Activated B cell treated with CpG ODN at 0.5 μM for 24 hours (primary cell): Measurements from ENCODE around the gene GATAD2B. TPM values are rescaled to one million over a fixed set of nuclear protein-coding genes. Genes with fewer than 3 reads are reported as not detected.

Source experiments
- ATAC-seq: fragments of 200-7000 bp; cut with Tn5 transposase; one replicate; pipeline ENCODE4 v1.10.0; 2021; ENCODE audit warnings: low read depth, mild to moderate bottlenecking, moderate library complexity
- CTCF ChIA-PET: fragments of 350-600 bp; sonication (Branson Sonifier 250); formaldehyde crosslinking; loops from one replicate; lab custom pipeline; 2021; ENCODE audit warnings: antibody characterized with exemption; lab: Charles Lee
- POLR2A ChIA-PET: fragments of 350-600 bp; sonication (Branson Sonifier 250); formaldehyde crosslinking; loops from one replicate; lab custom pipeline; 2021; ENCODE audit warnings: antibody characterized with exemption; lab: Charles Lee
- DNase-seq: peaks from one replicate; pipeline ENCODE4 v3.0.0; 2022
- H3K27ac Mint-ChIP-seq: one replicate; pipeline ENCODE4 v1.8.0; 2020; ENCODE audit warnings: mixed read lengths
- H3K27me3 Mint-ChIP-seq: one replicate; pipeline ENCODE4 v1.8.0; 2021; ENCODE audit warnings: mixed read lengths
- H3K36me3 Mint-ChIP-seq: one replicate; pipeline ENCODE4 v1.8.0; 2021; ENCODE audit warnings: low read depth, mixed read lengths
- H3K4me1 Mint-ChIP-seq: one replicate; pipeline ENCODE4 v1.8.0; 2021; ENCODE audit warnings: mixed read lengths
- H3K4me3 Mint-ChIP-seq: one replicate; pipeline ENCODE4 v1.8.0; 2020; ENCODE audit warnings: mild to moderate bottlenecking, mixed read lengths
- H3K9me3 Mint-ChIP-seq: one replicate; pipeline ENCODE4 v1.8.0; 2020; ENCODE audit warnings: mixed read lengths
- intact Hi-C: fragments of 100-400 bp; cut with micrococcal nuclease; formaldehyde crosslinking; loops from one replicate; pipeline ENCODE4 v1.15.1; 2024
- total RNA-seq: library from RNA; stranded (reverse); gene quantifications from 2 replicates; pipeline ENCODE4 v1.2.3, GENCODE V29; 2022
- TF ChIP-seq, protein P1 (sequence below): fragments of 200-600 bp; IDR thresholded peaks from one replicate; pipeline ENCODE4 v1.8.0; 2022; ENCODE audit warnings: antibody characterized with exemption, mild to moderate bottlenecking

Gene GATAD2B
- total RNA-seq, 1 donor from 2014 or later: 86.3 TPM

- no peak overlapping the region for H3K27ac Mint-ChIP-seq
- H3K36me3 Mint-ChIP-seq: peaks cover 71% of the 10 kb centered on the region
- no peaks in the 10 kb centered on the region for H3K9me3 Mint-ChIP-seq
- no peak for ATAC-seq
- peaks cover 3% of the 10 kb centered on the region for H3K4me1 Mint-ChIP-seq
- intact Hi-C loops: no loop called here
- H3K27me3 Mint-ChIP-seq: no peaks in the 10 kb centered on the region
- no peak for DNase-seq
- ChIA-PET CTCF (interaction anchor here (0.6 kb wide), 1 partner anchor 137 kb away, joined by 3 read pairs; no protein-coding TSS in a partner anchor), POLR2A (interaction anchor here (1.1 kb wide), 1 partner anchor 129 kb away, joined by 4 read pairs; no protein-coding TSS in a partner anchor)
- no peak overlapping the region for H3K4me3 Mint-ChIP-seq
- TF ChIP-seq, protein P1, sequence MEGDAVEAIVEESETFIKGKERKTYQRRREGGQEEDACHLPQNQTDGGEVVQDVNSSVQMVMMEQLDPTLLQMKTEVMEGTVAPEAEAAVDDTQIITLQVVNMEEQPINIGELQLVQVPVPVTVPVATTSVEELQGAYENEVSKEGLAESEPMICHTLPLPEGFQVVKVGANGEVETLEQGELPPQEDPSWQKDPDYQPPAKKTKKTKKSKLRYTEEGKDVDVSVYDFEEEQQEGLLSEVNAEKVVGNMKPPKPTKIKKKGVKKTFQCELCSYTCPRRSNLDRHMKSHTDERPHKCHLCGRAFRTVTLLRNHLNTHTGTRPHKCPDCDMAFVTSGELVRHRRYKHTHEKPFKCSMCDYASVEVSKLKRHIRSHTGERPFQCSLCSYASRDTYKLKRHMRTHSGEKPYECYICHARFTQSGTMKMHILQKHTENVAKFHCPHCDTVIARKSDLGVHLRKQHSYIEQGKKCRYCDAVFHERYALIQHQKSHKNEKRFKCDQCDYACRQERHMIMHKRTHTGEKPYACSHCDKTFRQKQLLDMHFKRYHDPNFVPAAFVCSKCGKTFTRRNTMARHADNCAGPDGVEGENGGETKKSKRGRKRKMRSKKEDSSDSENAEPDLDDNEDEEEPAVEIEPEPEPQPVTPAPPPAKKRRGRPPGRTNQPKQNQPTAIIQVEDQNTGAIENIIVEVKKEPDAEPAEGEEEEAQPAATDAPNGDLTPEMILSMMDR: no peak
These were observed 106.4 kb downstream of the GATAD2B start for GRCh38 chr1:153816283-153816889.

DNA sequence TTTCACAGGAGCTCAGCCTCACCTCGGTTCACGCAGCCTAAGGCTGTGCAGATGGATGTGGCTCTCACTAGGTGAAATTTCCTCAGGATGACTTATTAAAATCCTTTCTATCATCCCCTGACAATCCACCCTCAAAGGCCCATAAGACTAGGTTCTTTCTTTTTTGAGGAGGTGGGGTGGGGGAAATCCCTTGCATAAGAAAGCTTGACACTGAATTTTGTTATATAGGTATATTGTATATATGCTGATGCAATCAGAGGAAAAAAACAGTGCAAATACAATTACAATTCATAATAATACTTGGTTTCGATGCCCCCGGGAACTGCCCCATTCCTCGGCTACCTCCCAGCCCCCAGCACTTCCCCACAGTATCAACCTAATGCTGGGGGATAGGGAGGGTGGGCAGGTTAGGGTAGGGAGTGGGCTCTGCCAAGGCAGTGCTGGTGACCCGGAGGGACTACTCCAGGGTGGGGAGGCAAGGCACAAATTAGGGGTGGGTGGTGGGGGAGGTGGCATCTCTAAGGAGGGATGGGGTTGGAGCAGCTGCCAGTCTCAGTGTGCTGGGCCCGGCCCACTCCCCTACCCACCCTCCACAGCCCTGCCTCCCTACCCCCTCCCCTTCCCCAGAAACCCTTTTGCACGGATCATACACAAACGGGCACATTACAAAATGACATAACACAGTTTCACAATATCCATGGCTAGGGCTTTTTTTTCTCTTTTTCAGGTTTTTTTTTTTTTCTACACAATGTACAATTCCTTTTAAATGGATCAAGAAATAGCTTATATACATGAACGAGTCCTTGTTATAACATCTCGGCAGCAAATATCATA, 116.7 kb downstream of the GATAD2B start:
- Mint-ChIP-seq H3K4me1 (peaks cover 34% of the 10 kb centered on the region), H3K9me3 (no peaks in the 10 kb centered on the region), H3K27me3 (no peaks in the 10 kb centered on the region), H3K36me3 (peaks cover 51% of the 10 kb centered on the region), H3K27ac (peak overlapping the region; percentile 83), H3K4me3 (peak overlapping the region; percentile 42)
- DNase-seq: no peak
- ChIA-PET POLR2A (interaction anchor here (0.5 to 4.9 kb wide), 16 partner anchors 10 to 802 kb away, joined by 3 to 20 read pairs (median 4); partner anchors contain the start of genes DENND4B, JTB, RAB13 and RPS27), CTCF (interaction anchor here (0.9 kb wide), 1 partner anchor 181 kb away, joined by 3 read pairs; no protein-coding TSS in a partner anchor)
- intact Hi-C loops: loop anchor here (1.0 to 2.0 kb wide), 4 partner anchors 9 to 152 kb away; partner anchors contain the start of gene CRTC2
- ATAC-seq: no peak
- TF ChIP-seq, protein P1: no peak

DNA sequence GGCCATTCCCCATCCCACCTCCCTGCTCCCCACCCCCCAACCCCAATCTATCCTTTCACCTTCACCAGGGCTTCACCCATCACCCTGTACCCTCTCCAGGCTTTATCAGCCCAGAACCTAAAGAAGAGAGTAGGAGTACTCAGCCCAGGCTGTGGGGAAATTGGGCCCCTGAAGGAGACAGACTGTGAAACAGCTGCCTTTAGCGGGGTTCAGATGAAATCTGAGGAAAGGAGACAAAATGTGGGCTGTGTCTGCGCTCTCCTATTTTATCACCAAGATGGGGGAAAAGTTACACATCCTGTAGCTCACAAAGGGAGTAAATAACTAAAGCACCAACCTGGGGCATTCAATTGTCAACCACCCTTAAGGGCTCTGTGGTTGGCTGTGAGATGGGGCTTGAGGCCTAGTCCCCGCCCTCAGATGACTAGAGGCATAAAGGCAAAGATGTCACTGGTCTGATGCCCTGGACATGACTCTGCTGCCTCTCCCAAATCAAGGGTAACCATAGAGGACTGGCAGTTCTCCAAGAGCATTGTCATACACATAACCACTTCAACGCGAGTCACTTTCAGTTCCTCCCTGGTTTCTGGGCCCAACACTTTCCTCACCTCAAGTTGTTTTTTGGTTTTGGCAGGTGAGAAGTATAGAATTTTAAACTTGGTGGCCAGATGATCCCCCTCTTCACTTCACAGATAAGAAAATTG, 117.6 kb downstream of the GATAD2B start:
- DNase-seq (no peak), ATAC-seq (peak; percentile 98)
- peak overlapping the region; percentile 42 for H3K4me3 Mint-ChIP-seq
- TF ChIP-seq, protein P1: no peak
- H3K27me3 Mint-ChIP-seq: no peaks in the 10 kb centered on the region
- intact Hi-C loops: loop anchor here (1.0 to 2.0 kb wide), 4 partner anchors 8 to 153 kb away; partner anchors contain the start of gene CRTC2
- H3K4me1 Mint-ChIP-seq: peaks cover 34% of the 10 kb centered on the region
- H3K9me3 Mint-ChIP-seq: no peaks in the 10 kb centered on the region
- ChIA-PET CTCF (interaction anchor here (1.1 to 1.4 kb wide), 2 partner anchors 16 to 182 kb away, joined by 3 to 4 read pairs; partner anchors contain the start of gene RAB13), POLR2A (interaction anchor here (0.6 to 4.9 kb wide), 11 partner anchors 9 to 186 kb away, joined by 3 to 20 read pairs (median 5); partner anchors contain the start of genes CREB3L4, DENND4B, GATAD2B and JTB)
- peaks cover 44% of the 10 kb centered on the region for H3K36me3 Mint-ChIP-seq
- H3K27ac Mint-ChIP-seq: peak overlapping the region; percentile 83

- Mint-ChIP-seq H3K27me3 (no peaks in the 10 kb centered on the region), H3K9me3 (no peaks in the 10 kb centered on the region), H3K27ac (peak overlapping the region; percentile 50), H3K4me3 (no peak overlapping the region), H3K4me1 (peaks cover 34% of the 10 kb centered on the region), H3K36me3 (peaks cover 33% of the 10 kb centered on the region)
- no peak for ATAC-seq
- DNase-seq: no peak
- POLR2A ChIA-PET: interaction anchor here (0.6 to 4.9 kb wide), 6 partner anchors 20 to 363 kb away, joined by 3 to 20 read pairs (median 5); partner anchors contain the start of genes CREB3L4, DENND4B, GATAD2B and RPS27
- intact Hi-C loops: loop anchor here (2.0 kb wide), 1 partner anchor 13 kb away; no protein-coding TSS in a partner anchor
- CTCF ChIA-PET: interaction anchor here (1.1 to 1.4 kb wide), 2 partner anchors 17 to 183 kb away, joined by 3 to 4 read pairs; partner anchors contain the start of gene RAB13
- TF ChIP-seq, protein P1: no peak
These were observed 118.7 kb downstream of the GATAD2B start for GRCh38 chr1:153804112-153804511.
